GM12864 (cell line): ENCODE measurements around the gene ARHGAP33.

Experiments
- DNase-seq: peaks from one replicate; pipeline ENCODE4 v3.0.0-alpha.2; 2011; ENCODE audit warnings: low read depth
- H3K4me3 ChIP-seq: 2 replicates; pipeline ENCODE4 v1.5.1; 2011; ENCODE audit warnings: mild to moderate bottlenecking, low read depth, low read length, control low read depth
- TF ChIP-seq, protein P1 (sequence below): IDR thresholded peaks from 2 replicates; pipeline ENCODE4 v1.5.1; 2011; ENCODE audit warnings: low read depth, mild to moderate bottlenecking, moderate library complexity, low read length, control low read depth, inconsistent platforms; ENCODE audit errors: missing control alignments

Gene ARHGAP33

GRCh38 chr19:35777961-35778360 is 2.6 kb downstream of the ARHGAP33 start:
- DNase-seq = no peak
- no peak overlapping the region for H3K4me3 ChIP-seq
- TF ChIP-seq, protein P1, sequence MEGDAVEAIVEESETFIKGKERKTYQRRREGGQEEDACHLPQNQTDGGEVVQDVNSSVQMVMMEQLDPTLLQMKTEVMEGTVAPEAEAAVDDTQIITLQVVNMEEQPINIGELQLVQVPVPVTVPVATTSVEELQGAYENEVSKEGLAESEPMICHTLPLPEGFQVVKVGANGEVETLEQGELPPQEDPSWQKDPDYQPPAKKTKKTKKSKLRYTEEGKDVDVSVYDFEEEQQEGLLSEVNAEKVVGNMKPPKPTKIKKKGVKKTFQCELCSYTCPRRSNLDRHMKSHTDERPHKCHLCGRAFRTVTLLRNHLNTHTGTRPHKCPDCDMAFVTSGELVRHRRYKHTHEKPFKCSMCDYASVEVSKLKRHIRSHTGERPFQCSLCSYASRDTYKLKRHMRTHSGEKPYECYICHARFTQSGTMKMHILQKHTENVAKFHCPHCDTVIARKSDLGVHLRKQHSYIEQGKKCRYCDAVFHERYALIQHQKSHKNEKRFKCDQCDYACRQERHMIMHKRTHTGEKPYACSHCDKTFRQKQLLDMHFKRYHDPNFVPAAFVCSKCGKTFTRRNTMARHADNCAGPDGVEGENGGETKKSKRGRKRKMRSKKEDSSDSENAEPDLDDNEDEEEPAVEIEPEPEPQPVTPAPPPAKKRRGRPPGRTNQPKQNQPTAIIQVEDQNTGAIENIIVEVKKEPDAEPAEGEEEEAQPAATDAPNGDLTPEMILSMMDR = no peak

DNA sequence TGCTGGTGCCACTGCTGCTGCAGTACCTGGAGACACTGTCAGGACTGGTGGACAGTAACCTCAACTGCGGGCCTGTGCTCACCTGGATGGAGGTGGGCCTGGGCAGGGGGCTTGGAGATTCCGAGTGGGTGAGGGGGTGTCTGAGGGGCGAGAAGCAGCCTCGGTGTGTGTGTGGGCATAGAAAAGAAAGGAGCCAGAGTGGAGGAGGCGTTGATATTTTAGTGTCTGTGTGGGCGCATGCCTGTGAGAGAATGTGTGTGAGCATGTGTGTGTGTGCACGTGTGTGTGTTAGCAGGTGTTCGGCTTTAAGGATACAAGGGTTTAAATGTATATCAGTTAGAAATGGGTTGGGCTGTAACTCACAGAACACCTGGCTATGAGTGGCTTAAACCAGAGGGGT is 3.7 kb downstream of the ARHGAP33 start:
- DNase-seq = no peak
- no peak overlapping the region for H3K4me3 ChIP-seq
- TF ChIP-seq, protein P1 = no peak

- TF ChIP-seq, protein P1 = no peak
- no peak for DNase-seq
- H3K4me3 ChIP-seq = no peak overlapping the region
Observed at GRCh38 chr19:35780058-35780457, 4.7 kb downstream of the ARHGAP33 start.

GRCh38 chr19:35780717-35781116 is 5.4 kb downstream of the ARHGAP33 start:
- no peak overlapping the region for H3K4me3 ChIP-seq
- TF ChIP-seq, protein P1 = no peak
- no peak for DNase-seq

DNA sequence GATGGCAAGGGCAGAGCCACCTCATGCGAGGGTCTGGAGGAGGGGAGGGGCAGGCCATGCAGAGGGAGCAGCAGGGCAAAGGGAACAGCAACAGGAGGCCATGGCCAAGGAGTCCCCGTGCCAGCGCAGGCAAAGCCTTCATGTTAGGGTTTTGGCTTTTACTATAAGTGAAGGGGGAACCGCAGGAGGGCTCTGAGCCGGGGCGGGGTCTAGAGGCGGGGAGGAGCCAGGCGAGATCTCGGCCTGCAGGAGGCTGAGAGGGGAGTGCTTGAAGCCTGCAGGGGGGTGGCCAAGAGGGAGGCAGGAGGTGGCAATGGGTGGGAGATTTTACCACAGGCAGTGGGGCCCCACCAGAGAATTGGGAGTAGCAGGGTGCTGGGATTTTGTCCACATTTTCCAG is 6.3 kb downstream of the ARHGAP33 start:
- TF ChIP-seq, protein P1 = no peak
- no peak for DNase-seq
- H3K4me3 ChIP-seq = no peak overlapping the region

DNA sequence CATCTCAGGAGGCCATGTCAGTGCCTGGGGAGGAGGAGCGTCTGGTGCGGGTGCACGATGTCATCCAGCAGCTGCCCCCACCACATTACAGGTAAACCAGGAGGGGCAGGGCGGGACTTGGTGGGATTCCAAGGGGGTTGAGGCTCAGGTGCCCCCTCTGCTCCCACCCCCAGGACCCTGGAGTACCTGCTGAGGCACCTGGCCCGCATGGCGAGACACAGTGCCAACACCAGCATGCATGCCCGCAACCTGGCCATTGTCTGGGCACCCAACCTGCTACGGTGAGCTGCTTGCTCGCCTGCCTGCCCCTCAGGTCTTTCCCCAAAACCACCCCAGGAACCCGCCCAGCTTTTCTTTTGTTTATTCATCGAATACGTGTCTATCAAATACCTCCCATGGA is 7.2 kb downstream of the ARHGAP33 start:
- TF ChIP-seq, protein P1 = no peak
- H3K4me3 ChIP-seq = no peak overlapping the region
- no peak for DNase-seq
